Inflammatory macrophage treated with lipopolysaccharide for 1 hour (primary cell): ENCODE data around the gene RIMKLB.

Source experiments
- DNase-seq, 2 donors: peaks; one replicate each; pipeline ENCODE4 v3.0.0-alpha.2; 2020 to 2022

The RIMKLB gene, protein sequence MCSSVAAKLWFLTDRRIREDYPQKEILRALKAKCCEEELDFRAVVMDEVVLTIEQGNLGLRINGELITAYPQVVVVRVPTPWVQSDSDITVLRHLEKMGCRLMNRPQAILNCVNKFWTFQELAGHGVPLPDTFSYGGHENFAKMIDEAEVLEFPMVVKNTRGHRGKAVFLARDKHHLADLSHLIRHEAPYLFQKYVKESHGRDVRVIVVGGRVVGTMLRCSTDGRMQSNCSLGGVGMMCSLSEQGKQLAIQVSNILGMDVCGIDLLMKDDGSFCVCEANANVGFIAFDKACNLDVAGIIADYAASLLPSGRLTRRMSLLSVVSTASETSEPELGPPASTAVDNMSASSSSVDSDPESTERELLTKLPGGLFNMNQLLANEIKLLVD

DNA sequence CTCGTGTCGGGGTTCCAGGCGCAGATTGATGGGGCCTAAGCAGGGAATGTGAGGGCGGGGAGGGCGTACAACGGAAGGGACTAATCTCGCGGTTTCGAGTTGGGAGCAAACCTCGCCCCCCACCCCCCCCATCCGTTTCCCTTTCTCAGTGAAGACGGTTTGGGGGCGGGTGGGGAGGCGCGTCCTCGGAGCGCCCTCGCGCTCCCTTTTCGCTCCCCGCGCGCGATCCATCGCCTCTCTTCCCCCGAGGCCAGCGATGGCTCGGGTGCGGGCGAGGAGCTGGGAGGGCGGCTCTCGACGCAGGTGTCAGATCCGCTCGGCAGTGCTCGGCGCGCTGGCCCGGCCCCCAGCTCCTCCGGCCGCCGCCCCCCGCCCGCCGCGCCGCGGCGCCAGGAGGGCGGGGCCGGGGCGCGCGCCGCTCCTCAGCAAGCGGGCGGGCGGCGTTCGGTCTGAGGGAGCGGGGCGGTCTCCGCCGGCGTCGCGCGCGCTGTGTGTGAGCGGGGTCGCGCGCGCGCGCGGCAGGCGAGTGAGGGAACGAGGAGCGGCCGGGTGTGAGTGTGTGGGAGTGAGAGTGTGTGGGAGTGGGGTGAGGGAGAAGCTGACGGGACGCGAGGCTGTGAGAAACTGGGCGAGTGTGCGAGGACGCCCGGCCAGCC is at the start of gene RIMKLB:
Gene RIMKLB, plus strand, starts transcription at position 516 of the 656 bp plus-strand sequence. CDS start 15,876 bp downstream, outside the sequence.
- peak; percentile 80 to 82 for DNase-seq

DNA sequence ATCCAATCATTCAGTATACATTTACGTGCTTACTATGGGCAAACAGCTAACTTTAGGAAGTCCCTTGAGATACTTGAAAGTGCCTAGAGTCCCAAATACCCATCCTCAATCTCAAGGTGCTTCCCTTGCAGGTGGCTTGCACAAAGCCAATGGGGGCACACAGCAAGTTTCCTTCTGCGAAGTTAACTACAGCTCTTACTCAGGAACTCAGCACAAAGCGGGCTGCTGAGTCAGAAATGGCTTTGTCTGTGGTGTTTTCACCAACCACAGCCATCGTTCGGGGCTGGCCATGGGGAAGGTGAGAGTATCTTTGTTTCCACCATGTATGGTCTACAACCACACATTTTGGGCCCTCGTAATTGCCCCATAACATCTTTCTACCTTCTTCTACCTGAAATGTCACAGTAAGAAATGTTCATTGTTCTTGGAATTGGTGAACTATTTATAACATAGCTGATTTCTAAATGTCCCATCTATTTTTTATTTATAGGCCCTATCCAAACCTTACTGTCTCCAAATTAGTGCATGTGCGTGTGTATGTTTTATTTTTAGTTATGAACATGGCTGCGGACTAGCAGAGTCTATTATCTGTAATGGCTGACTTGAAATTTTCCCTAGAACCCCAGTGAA is 49.1 kb upstream of the RIMKLB start:
- no peak for DNase-seq

DNA sequence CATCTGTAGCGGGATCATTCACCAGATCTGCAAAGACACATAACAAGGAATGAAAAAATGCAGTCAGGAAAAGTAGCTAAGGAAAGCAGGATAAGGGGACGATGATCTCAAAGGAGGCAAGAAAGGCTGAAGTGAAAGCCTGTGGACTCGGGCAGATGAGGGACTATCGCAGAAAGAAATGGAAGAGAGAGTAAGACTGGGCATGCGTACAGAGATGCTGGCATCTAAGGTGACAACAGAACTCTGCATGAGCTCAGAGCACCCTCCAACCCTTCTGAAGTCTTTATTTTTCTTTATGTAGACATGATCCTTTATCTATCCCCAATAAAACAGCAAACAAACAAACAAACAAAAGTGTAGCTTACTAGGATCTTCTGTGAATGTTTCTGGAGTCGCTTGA is 42.4 kb upstream of the RIMKLB start:
- DNase-seq, result no peak

DNA sequence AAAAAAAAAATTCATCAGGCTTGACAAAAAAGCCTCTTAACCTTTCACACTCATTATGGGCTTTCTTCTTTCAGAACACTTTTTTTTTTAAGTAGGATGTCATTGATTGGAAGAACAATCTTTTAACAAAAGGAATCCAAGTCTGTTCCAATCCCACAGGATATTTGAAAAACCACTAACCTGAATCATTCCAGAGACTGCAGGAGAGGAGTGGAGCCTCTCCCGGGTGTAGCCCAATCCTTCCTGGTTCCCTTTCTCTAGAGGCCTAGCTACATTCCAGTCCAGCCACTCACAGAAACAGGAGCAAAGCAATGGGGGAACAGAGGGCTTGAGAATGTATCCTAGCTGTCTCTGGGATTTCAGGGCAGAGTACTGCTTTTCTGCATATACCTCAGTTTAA is 39.4 kb upstream of the RIMKLB start:
- no peak for DNase-seq

DNA sequence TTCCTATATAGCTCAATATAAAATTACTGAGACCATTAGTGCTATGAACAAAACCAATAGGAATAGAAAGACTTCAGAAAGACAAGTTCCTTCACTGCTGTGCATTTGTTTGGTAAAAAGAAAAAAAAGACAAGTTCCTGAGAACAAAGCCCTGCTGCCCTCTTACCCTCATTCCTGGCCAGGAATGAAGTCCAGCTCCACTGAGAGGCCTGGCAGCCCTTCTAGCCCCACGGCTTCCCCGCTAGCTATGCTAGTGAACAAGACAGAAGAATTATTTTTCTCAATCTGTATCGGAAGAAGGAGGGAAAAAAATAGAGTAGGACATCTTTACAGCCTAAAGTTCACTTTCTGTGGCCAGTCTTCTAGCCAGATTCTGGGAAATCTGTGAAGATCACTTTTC is 36.8 kb upstream of the RIMKLB start:
- no peak for DNase-seq

DNA sequence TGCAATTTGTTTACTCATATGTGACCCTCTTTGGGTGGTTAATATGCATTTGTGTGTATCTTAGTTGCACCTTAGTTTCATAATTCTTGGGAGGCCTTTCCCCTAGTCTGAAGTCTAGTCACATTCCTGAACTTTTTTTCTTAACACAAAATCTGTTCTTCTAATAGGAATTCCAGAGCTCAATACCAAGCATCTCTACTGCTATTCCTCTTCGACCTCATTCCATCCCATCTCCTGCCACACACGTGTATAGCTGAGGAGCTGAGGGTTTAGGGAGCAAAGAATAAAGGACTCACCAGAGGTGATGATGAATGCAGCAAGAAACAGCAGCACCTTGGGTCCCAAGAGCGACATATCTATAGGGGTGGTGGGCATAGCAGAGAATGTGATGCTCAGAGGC is 36.0 kb upstream of the RIMKLB start:
- DNase-seq, result no peak

DNA sequence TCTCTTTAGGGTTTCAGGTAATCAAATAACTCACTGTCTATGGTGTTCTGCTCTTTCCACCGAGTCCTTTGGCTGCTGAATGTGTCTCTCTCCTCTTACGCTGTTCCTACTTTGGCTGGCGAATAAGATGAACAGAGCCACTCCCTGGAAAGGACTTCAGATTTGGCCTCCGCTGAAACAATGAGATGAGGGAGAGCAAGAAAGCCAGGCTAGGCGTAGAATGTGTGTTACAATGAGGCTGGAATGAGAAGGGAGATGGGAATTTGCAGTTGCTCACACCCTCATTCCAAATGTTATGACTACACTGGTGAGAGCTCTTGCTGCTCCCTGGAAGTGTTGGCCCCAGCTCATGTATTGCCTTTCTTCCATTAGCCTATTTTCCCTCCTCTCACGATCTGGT is 35.2 kb upstream of the RIMKLB start, which contains the start of gene MFAP5:
Gene MFAP5, minus strand, starts transcription at position 234 of the 400 bp plus-strand sequence. CDS start 722 bp downstream, outside the sequence.
- DNase-seq, result no peak

DNA sequence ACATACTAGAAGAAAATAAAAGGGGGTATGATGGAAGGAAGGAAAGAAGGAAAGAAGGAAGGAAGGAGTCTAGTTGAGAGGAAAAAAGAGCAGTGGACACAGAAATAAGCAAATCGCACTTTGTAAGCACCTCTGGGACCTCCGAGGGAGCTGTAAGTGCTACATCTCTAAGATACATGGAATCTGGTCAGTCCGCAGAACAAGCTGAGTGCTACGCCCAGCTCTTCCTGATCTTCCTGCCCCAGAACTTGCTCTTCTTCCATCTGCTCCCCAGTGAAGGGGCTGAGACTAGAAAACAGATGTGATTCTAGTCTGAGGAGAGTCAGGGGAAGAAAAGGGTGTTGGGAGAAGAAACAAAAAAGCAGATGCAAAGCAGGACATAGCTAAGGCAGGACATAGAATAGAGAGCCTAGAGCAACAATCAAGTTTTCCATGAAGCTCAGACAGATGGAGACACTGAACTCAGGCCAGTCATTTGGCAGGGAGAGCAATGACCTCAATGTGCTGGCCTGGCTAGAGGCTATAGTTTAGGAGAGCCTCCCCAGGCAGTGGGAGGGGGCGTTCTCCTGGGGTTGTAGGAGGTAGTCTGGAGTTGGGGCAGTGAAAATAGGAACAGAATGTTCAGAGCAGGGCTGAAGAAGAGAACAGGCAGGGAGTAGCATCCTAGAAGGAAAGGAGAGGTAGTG is 33.4 kb upstream of the RIMKLB start:
- DNase-seq, result no peak

DNA sequence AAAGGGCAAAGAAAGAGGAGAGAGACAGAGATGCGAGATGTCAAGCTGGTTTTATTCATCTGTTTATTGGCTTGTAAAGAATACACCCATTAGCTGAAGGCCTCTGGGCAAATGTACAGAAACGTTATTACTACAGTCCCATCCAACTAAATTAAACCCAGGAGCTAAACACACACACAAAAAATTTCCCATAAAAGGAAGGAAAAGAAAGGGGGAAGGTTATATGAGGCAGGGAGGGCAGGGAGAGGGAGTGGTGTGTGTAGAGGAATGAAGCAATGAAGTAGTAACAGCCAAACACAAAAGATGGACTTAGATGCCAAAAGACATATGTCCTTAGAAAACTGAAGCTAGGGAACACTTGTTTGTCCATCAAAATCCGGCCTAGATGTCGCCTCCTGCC is 32.0 kb upstream of the RIMKLB start:
- no peak for DNase-seq

DNA sequence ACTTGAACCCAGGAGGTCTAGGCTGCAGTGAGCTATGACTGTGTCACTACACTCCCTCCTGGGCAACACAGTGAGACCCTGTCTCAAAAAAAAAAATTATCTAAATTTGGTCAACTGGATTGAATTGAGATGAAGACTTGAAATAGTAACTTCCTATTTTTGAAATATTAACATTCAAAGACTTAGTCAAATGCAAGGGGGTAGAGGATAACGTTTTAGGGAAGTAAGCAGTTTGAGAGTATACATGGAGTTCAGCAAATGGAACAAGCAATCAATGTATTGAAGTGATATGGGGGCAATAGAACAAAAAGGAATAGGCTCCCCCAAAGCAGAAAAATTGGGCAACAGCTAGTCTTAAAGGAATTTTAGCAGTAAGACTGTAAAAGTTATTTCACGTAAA is 30.5 kb upstream of the RIMKLB start:
- DNase-seq, result peak; percentile 39 to 42

DNA sequence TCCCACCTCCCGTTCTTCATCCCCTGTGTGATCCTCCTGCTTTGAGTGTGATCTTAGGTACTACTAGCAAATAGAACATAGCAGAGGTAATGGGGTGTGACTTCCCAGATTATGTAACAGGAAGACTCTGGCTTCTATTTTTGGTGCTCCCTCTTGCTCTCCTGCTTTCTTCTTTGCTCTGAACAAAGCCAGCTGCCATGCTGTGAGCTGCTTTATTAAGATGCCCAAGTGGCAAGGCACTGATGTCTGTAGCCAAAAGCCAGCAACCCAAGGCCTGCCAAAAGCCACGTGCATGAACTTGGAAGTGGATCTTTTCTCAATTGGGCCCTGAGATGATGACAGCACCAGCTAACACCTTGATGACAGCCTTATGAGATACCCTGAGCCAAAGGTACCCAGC is 29.4 kb upstream of the RIMKLB start:
- DNase-seq, result no peak

DNA sequence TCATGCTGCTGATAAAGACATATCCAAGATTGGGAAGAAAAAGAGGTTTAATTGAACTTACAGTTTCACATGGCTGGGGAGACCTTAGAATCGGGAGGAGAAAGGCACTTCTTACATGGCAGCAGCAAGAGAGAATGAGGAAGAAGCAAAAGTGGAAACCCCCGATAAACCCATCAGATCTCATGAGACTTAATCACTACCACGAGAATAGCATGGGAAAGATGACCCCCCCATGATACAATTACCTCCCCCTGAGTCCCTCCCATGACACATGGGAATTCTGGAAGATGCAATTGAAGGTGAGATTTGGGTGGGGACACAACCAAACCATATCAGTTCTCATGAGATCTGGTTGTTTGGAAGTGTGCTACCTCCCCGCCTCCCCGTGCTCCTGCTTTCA is 25.4 kb upstream of the RIMKLB start:
- DNase-seq, result peak; percentile 38 to 66

DNA sequence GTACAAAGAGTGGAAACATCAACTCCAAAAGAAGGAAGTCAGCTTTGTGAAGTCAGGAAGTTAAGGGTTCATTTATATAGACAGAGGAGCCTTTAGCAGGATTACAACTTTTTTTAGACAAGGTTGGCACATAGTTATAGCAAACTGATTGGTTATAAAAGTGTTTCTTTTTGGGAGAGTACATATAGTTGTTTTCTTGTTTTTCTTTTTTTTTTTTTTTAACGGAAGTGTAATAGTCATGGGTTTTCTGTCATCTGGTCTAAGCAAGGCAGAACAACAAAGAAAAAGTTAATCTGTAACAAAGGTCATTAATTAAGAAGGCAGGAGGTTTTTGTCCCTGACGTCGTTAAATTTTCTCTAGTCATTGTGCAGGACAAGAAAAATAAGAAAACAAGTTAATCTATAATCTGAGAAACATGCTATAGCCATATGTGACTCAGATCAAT is 22.2 kb upstream of the RIMKLB start:
- DNase-seq, result peak in 1 of 2 donors; percentile 48

DNA sequence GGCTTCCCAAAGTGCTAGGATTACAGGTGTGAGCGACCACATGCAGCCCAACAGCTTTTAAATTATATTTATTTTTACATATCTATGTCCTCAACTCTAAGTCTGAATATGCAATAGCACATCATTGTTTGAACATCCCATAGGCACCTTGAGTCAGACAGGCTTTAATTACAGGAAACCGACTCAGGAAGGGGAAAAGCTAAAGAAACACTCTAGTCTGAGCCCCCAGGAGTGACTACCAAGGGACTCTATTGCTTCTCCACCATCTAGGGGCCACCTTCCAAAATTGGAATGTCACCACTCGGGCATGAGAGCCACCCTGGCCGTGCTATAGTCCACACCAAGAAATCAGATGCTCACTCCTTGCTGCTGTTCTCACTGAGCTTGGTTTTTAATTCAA is 21.1 kb upstream of the RIMKLB start:
- no peak for DNase-seq

DNA sequence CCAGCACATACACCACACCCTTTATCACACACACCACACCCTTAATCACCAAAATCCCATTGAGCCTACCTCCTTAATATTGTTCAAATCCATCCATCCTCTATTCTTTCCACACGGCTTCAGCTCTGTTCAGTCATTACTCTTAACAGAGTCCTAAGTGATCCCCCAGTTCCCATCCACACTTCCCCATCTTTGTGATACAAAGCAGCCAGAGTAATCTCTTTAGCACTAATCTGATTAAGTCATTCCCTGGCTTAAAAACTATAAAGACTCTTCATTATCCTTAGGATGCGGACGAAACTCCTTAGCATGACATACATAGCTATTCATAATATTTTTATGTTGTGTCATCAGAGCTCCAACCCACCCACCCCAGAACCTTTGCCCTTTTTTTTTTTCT is 20.4 kb upstream of the RIMKLB start:
- DNase-seq, result no peak

DNA sequence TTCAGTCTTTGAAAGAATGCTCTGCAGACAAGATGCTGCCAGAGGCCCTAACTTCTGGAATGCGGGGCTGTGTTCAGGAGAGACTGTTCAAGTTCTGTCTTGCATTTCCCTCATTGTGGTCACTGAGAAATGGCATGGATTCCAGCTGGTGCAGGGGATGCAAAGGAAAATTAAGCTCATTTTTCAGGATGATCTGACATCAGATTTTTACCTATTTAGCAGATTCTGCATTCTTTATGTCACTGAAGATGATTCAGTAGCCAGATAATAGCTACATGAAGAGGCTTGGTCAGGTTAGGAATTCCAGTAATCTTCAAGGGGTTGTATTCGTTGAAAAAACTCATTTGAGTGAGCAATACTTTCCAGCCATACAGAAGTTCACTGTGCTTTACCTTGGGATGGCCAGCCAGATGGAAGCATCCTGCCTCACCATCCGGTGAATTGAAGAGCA is 19.1 kb upstream of the RIMKLB start:
- DNase-seq, result no peak

DNA sequence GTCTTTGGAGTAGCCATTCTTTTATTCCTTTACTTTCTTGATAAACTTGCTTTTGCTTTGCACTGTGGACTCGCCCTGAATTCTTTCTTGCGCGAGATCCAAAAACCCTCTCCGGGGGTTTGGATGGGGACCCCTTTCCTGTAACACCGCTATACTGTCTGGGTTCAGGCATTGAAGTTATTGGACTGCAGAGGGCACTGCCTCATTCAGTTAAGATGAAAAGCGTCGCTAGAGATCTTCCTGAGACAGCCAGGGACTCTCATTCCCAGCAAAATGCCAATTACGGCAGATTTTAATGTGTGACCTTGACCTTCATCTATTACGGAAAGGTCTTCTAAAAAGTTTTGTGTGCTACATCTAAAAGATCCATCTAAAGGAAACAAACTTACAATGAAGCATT is 17.3 kb upstream of the RIMKLB start:
- no peak for DNase-seq

DNA sequence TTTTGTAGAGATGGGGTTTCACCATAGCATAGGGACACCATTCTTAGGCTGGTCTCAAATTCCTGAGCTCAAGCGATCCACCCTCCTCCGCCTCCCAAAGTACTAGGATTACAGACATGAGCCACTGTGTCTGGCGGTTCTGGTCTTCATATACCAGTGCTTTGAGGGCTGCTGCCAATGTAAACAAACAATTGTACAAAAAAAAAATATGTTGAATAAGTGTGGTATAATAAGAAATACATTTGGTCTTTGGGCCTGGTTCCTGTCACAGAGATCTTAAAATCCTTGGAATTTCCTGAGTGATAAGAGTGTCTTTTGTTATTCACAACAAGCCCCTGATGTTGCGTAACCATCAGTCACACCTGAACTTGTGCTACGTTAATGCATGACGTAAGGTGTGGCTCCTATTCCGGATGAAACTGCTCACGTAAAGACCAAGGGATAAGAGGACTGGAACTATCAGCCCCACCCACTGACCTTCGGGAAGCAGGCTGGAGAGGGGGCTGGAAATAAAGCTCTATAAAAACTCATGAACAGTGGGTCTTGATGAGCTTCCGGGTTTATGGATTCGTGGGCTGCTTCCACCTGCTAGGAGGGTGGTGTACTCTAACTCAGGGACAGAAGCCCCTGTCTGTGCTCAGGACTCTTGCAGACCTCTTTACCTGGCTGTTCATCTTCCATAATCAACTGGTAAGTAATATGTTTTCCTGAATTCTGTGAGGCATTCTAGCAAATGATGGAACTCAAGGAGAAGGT is 16.5 kb upstream of the RIMKLB start:
- no peak for DNase-seq

DNA sequence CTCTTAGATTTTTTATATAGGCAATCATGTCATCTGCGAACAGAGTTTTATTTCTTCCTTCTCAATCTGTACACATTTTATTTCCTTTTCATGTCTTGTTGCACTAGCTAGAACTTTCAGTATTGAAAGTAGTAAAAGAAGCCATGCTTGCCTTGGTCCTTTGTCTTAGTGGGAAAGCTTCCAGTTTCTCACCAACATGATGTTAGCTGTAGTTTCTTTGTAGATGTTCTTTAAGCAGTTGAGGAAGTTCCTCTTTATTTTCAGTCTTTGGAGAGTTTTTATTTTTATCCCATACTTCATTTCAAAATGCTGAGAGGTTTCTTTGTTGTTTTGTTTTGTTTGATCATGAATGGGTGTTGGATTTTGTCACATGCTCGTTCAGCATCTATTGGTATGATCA is 12.7 kb upstream of the RIMKLB start:
- DNase-seq, result no peak

DNA sequence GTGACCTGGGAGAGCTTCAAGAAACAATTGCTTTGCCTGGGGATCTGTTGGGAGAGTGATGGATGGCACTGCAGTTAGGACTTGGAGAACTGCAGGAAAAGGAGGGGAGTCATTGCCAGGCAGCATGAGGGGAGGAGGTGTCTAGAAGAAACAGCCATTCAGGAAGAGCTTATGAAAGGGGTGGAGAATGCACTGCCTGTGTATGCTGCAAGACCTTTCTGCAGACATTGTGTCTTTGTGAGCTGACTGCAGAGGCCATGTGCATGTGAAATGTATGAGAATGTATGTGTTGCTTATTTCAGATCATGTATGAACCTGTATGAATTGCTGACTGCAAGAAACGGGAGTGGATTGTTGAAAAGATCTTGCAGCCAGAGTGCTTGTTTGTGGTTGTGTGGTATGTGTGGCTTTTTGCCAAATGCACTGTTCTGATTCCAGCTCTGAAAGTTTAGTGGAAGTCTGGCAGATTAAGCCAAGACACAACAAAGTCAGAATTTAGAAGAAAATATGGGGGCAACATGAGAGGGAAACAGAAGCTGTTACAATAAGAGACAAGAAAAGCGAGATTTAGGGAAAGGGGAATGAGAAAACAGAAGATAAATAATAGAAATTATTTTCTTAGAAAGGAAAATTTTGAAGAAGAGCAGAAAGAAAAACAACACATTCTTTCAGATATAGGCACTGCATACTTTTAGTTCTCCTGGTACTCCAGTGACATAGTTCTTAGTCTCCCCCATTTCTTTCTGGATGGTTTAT is 9.8 kb upstream of the RIMKLB start:
- DNase-seq, result peak in 1 of 2 donors; percentile 35

DNA sequence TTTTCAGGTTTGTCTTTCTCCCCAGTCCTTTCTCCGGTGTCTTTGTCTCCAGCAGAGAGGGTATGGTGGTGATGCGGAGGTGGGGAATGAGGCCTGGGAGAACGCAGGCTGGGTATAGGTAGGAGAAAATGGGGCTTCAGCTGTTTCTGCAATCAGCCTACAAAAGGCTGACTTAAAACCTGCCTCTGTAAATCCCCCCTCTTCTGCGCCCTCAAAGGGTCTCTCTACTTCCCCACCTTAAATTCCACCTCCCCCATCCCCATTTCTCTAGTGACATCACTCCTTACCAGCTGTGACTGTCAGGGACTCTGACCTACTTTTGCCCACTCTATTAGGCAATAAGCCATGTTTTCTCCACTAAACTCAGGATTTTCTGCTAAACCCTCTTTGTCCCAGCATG is 8.1 kb upstream of the RIMKLB start:
- DNase-seq, result no peak

DNA sequence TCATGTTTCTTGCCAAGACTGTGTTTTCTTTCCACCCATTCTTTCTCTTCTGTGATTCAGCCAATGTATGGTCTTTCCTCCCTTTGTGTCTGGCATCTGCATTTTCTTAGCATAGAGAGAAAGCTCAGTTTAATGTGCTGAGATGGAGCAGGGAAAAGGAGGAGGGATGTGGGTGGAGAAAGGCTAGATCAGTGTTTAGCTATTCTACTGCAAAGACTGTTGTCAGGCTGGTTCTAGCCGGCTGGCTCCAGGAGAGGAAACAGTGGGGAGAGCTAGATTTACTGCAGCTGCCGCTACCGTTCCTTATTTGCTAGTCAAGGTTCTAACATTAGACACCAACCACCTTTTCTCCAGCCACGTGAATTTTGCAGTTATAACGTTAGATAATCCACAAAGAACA is 5.2 kb upstream of the RIMKLB start:
- no peak for DNase-seq
